Transverse colon (tissue), 4 donors: ENCODE results near the gene ATP5F1D. TPM values are rescaled to one million over a fixed set of nuclear protein-coding genes. Genes with fewer than 3 reads are reported as not detected.

Experiments used
- DNase-seq: peaks from one replicate; pipeline ENCODE4 v3.0.0-alpha.2; 2019
- H3K27ac ChIP-seq, 4 donors: fragments of 200-600 bp; sonication (generic); 2 replicates each; pipeline ENCODE4 v1.5.1; 2016 to 2018; ENCODE audit warnings: inconsistent platforms in 4 of 4
- H3K27me3 ChIP-seq: fragments of 200-600 bp; sonication (generic); 2 replicates; pipeline ENCODE4 v1.5.1; 2017; ENCODE audit warnings: inconsistent platforms
- H3K36me3 ChIP-seq, 4 donors: fragments of 200-600 bp; sonication (generic); 2 replicates each; pipeline ENCODE4 v1.5.1; 2017 to 2019; ENCODE audit warnings: inconsistent platforms in 4 of 4
- H3K4me1 ChIP-seq, 4 donors: fragments of 200-600 bp; sonication (generic); 2 replicates each; pipeline ENCODE4 v1.5.1; 2017 to 2020; ENCODE audit warnings: inconsistent platforms in 4 of 4
- H3K4me3 ChIP-seq, 4 donors: fragments of 200-600 bp; sonication (generic); 1 replicate in 1 of 4; 2 replicates in 3 of 4; pipeline versions ENCODE4 v1.5.1 to v1.6.1; 2017 to 2019; ENCODE audit warnings: inconsistent platforms in 4 of 4
- H3K9me3 ChIP-seq, 2 donors: fragments of 200-600 bp; sonication (generic); 2 replicates each; pipeline ENCODE4 v1.5.1; 2017 to 2019; ENCODE audit warnings: inconsistent platforms in 2 of 2
- CTCF ChIP-seq, 5 experiments: fragments of 200-600 bp in 3 of 5; fragments of 450-650 bp in 2 of 5; sonication (generic) in 3 of 5; IDR thresholded peaks; 1 replicate in 2 of 5; 2 replicates in 3 of 5; pipeline ENCODE4 v1.5.1; 2016 to 2017; ENCODE audit warnings: antibody characterized with exemption in 5 of 5, inconsistent platforms in 3 of 5, mild to moderate bottlenecking in 2 of 5, moderate library complexity in 1 of 5
- EP300 ChIP-seq: sonication (generic); formaldehyde crosslinking; IDR thresholded peaks from one replicate; pipeline ENCODE4 v1.6.1; 2017; ENCODE audit warnings: antibody characterized with exemption, low read depth
- POLR2A ChIP-seq: fragments of 450-650 bp; IDR thresholded peaks from one replicate; pipeline ENCODE4 v1.6.1; 2016; ENCODE audit warnings: antibody characterized with exemption, mild to moderate bottlenecking, moderate library complexity
- POLR2AphosphoS5 ChIP-seq, 3 donors: sonication (generic); formaldehyde crosslinking; IDR thresholded peaks; one replicate each; pipeline ENCODE4 v1.6.1; 2016; ENCODE audit warnings: antibody characterized with exemption in 3 of 3
- WGBS, 2 donors: methylation state at CpG; one replicate each; pipeline ENCODE4 v1.1.5; 2018; ENCODE audit warnings: low coverage in 1 of 2; 5-methylcytosine and 5-hydroxymethylcytosine counted together
- in situ Hi-C, 4 donors: fragments of 200-750 bp; cut with MboI; loops; one replicate each; pipeline versions ENCODE4 v1.15.0 to v1.15.1; 2017; ENCODE audit warnings: low sequenced_read_pairs in 3 of 4, low pct_ligation_motif_present in 1 of 4, low pct_unique_long_range_greater_than_20kb in 1 of 4
- intact Hi-C: fragments of 100-400 bp; cut with DNase I; formaldehyde crosslinking; loops from one replicate; pipeline ENCODE4 v1.15.1; 2023; ENCODE audit warnings: low total_unique reads
- total RNA-seq, 4 donors: library from RNA; depleted of rRNA; stranded (reverse); fragments of >200 nt; gene quantifications; one replicate each; pipeline ENCODE4 v1.1.0, GENCODE V29; 2016

The ATP5F1D gene
- total RNA-seq, 4 donors from 2014 or later, result 157 to 650 (median 240) TPM

DNA sequence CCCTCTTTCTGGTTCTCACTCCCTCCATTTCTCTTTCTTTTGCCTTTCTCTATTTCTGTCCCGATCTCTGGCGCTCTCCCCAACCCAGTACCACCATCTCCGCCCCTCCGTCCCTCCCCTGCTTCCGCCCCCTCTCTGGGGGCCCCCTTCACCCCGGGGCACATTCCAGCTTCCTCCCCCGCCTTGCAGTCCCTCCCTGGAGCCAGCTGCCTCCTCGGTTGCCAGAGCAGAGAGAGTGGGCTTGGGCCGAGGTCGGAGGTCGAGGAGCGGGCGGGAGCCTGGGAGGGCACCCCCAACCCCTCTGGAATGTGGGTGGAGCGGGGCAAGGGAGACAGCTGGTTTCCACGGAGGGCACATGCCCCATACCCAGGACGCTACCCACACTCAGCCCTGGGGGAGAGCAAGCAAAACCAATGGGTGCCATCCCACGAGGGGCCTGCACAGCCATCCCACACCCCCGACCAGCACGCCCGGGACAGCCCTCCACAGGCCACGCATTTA lies 21.1 kb downstream of the ATP5F1D start:
- DNase-seq, result peak; percentile 25
- H3K36me3 ChIP-seq, result peaks cover 0 to 3% (median 0%) of the 10 kb centered on the region in 4 donors
- peaks cover 66 to 84% (median 79%) of the 10 kb centered on the region in 4 donors for H3K4me1 ChIP-seq
- no peaks in the 10 kb centered on the region for H3K9me3 ChIP-seq
- in situ Hi-C loops, result no loop called here
- intact Hi-C loops, result no loop called here
- WGBS, 2 donors, result 26 to 40% methylated on average over 1 to 14 of the region's 21 CpGs
- peak overlapping the region in 2 of 4 donors; percentile 19 to 61 for H3K4me3 ChIP-seq
- TF ChIP-seq CTCF (IDR thresholded peaks at IDR 0.05) (no peak), EP300 (no peak)
- peak overlapping the region; percentile 98 to 100 (median 98) for H3K27ac ChIP-seq
- H3K27me3 ChIP-seq, result no peaks in the 10 kb centered on the region

GRCh38 chr19:1263188-1263587 lies 21.6 kb downstream of the ATP5F1D start:
- Histone ChIP-seq H3K4me3 (no peak overlapping the region), H3K27me3 (no peaks in the 10 kb centered on the region), H3K4me1 (peaks cover 67 to 84% (median 79%) of the 10 kb centered on the region in 4 donors), H3K27ac (peak overlapping the region; percentile 98 to 100 (median 98)), H3K9me3 (no peaks in the 10 kb centered on the region), H3K36me3 (no peaks in the 10 kb centered on the region)
- TF ChIP-seq CTCF (IDR thresholded peaks at IDR 0.05), result no peak
- TF ChIP-seq EP300, result no peak
- TF ChIP-seq POLR2AphosphoS5 (IDR thresholded peaks at IDR 0.05), result no peak
- no peak for TF ChIP-seq POLR2A
- in situ Hi-C loops, result no loop called here
- WGBS, 2 donors, result 57% methylated on average over 3 of the region's 5 CpGs; no CpG with 5 or more reads in 1 of the 2 donors
- DNase-seq, result no peak
- intact Hi-C loops, result no loop called here

DNA sequence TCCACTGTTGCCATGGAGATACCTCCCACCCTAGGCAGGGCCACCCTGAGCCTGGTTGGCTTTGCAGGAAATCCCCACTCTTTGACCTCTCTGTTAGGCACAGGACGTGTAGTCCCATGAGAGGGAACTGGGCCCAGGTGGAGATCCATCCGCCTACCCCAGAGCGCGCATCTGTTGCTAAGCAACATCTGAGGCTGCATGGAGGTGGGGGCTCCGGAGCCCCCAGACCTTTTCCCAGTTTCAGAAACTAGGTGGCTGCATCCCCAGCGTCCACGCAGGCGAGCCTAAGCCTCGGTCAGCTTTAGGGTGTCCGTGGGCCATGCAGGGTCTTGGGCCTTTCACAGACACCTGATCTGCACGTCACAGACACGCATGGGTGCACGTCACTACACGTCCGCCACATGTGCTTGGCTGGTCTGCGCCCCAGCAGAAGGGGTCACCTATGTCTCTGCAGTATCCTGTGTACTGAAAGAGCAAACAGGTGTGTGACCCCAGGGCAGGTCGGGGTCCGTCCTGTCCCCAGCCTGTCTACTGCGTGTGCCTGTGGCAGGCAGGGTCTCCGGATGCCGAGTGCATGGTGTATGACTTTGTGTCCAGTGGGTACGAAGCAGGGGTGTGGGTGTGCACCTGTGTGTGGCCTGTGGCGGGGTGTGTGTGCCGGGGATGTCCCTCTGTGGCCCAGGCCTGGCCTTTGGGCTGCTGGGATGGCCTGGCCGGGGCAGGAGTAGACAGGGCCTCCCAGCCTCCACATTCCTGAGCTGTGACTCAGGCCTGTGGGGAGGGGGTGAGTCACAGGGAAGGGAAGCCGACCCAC lies 23.5 kb downstream of the ATP5F1D start:
- H3K36me3 ChIP-seq, result no peaks in the 10 kb centered on the region
- intact Hi-C loops, result no loop called here
- TF ChIP-seq POLR2AphosphoS5 (IDR thresholded peaks at IDR 0.05) (peak; percentile 5 to 68 (median 64)), EP300 (peak; percentile 20), POLR2A (peak; percentile 21), CTCF (IDR thresholded peaks at IDR 0.05) (no peak)
- H3K27ac ChIP-seq, result peak overlapping the region; percentile 98 to 100 (median 98)
- H3K27me3 ChIP-seq, result no peaks in the 10 kb centered on the region
- H3K9me3 ChIP-seq, result no peaks in the 10 kb centered on the region
- H3K4me1 ChIP-seq, result peaks cover 56 to 76% (median 70%) of the 10 kb centered on the region in 4 donors
- DNase-seq, result peak; percentile 79
- in situ Hi-C loops, result no loop called here
- peak overlapping the region in 1 of 4 donors; percentile 58 for H3K4me3 ChIP-seq
- 73% methylated on average over 26 of the region's 26 CpGs; no CpG with 5 or more reads in 1 of the 2 donors for WGBS, 2 donors

- no peak for TF ChIP-seq CTCF (IDR thresholded peaks at IDR 0.05)
- TF ChIP-seq EP300, result peak; percentile 51
- intact Hi-C loops (no loop called here), in situ Hi-C loops (no loop called here)
- 17% methylated on average over 25 of the region's 28 CpGs; no CpG with 5 or more reads in 1 of the 2 donors for WGBS, 2 donors
- Histone ChIP-seq H3K9me3 (no peaks in the 10 kb centered on the region), H3K27ac (peak overlapping the region; percentile 98 to 100 (median 98)), H3K4me3 (peak overlapping the region in 2 of 4 donors; percentile 58 to 62), H3K27me3 (no peaks in the 10 kb centered on the region), H3K4me1 (peaks cover 54 to 76% (median 70%) of the 10 kb centered on the region in 4 donors), H3K36me3 (no peaks in the 10 kb centered on the region)
- DNase-seq, result peak; percentile 64
Measured at GRCh38 chr19:1265615-1266128, 24.1 kb downstream of the ATP5F1D start.
